Activated B cell treated with CpG ODN at 0.5 μM for 24 hours (primary cell): ENCODE results near the gene CNR2. TPM values are rescaled to one million over a fixed set of nuclear protein-coding genes. Genes with fewer than 3 reads are reported as not detected.

Source experiments
- ATAC-seq: fragments of 200-7000 bp; cut with Tn5 transposase; one replicate; pipeline ENCODE4 v1.10.0; 2021; ENCODE audit warnings: low read depth, mild to moderate bottlenecking, moderate library complexity
- CTCF ChIA-PET: fragments of 350-600 bp; sonication (Branson Sonifier 250); formaldehyde crosslinking; loops from one replicate; lab custom pipeline; 2021; ENCODE audit warnings: antibody characterized with exemption; lab: Charles Lee
- POLR2A ChIA-PET: fragments of 350-600 bp; sonication (Branson Sonifier 250); formaldehyde crosslinking; loops from one replicate; lab custom pipeline; 2021; ENCODE audit warnings: antibody characterized with exemption; lab: Charles Lee
- DNase-seq: peaks from one replicate; pipeline ENCODE4 v3.0.0; 2022
- H3K27ac Mint-ChIP-seq: one replicate; pipeline ENCODE4 v1.8.0; 2020; ENCODE audit warnings: mixed read lengths
- H3K27me3 Mint-ChIP-seq: one replicate; pipeline ENCODE4 v1.8.0; 2021; ENCODE audit warnings: mixed read lengths
- H3K36me3 Mint-ChIP-seq: one replicate; pipeline ENCODE4 v1.8.0; 2021; ENCODE audit warnings: low read depth, mixed read lengths
- H3K4me1 Mint-ChIP-seq: one replicate; pipeline ENCODE4 v1.8.0; 2021; ENCODE audit warnings: mixed read lengths
- H3K4me3 Mint-ChIP-seq: one replicate; pipeline ENCODE4 v1.8.0; 2020; ENCODE audit warnings: mild to moderate bottlenecking, mixed read lengths
- H3K9me3 Mint-ChIP-seq: one replicate; pipeline ENCODE4 v1.8.0; 2020; ENCODE audit warnings: mixed read lengths
- intact Hi-C: fragments of 100-400 bp; cut with micrococcal nuclease; formaldehyde crosslinking; loops from one replicate; pipeline ENCODE4 v1.15.1; 2024
- total RNA-seq: library from RNA; stranded (reverse); gene quantifications from 2 replicates; pipeline ENCODE4 v1.2.3, GENCODE V29; 2022
- TF ChIP-seq, protein P1 (sequence below): fragments of 200-600 bp; IDR thresholded peaks from one replicate; pipeline ENCODE4 v1.8.0; 2022; ENCODE audit warnings: antibody characterized with exemption, mild to moderate bottlenecking

CNR2 gene
- total RNA-seq, 1 donor from 2014 or later, result 51.0 TPM

DNA sequence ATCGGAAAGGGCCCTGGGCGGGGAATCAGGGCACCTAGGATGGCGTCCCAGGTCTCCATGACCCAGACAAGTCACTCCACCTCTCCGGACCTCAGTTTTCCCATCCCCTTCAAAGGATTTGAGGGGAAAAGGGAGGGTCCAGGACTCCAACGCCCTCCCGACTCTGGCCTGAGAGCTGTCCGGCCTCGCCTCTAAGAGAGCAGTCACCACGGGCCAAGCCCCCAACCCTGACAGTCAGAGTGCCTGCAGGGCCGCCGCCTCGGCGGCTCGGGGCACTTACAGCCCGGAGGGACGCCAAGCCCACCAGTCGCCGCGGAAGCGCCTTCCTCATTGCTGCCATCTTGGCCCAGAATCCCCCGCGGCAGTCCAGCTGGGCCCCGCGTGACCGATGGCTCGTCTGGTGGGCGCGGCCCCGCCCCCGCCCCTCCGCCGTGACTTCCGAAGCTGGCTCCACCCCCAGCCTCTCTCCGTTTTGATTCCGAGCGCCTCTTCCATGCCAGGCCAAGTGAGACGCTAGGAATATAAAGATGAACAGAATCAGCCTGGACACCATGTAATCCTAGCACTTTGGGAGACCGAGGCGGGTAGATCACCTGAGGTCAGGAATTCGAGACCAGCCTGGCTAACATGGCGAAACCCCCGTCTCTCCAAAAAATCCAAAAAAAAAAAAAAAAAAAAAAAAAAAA is 87.9 kb downstream of the CNR2 start, which contains the start of gene HMGCL:
Gene HMGCL (minus strand): TSS at position 354 of the 686 bp plus-strand sequence. CDS start 14 bp downstream, at position 340.
- ATAC-seq (peak; percentile 95), DNase-seq (peak; percentile 81)
- TF ChIP-seq, protein P1, sequence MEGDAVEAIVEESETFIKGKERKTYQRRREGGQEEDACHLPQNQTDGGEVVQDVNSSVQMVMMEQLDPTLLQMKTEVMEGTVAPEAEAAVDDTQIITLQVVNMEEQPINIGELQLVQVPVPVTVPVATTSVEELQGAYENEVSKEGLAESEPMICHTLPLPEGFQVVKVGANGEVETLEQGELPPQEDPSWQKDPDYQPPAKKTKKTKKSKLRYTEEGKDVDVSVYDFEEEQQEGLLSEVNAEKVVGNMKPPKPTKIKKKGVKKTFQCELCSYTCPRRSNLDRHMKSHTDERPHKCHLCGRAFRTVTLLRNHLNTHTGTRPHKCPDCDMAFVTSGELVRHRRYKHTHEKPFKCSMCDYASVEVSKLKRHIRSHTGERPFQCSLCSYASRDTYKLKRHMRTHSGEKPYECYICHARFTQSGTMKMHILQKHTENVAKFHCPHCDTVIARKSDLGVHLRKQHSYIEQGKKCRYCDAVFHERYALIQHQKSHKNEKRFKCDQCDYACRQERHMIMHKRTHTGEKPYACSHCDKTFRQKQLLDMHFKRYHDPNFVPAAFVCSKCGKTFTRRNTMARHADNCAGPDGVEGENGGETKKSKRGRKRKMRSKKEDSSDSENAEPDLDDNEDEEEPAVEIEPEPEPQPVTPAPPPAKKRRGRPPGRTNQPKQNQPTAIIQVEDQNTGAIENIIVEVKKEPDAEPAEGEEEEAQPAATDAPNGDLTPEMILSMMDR, result no peak
- POLR2A ChIA-PET, result interaction anchor here (0.6 to 3.8 kb wide), 32 partner anchors 9 to 1514 kb away, joined by 3 to 44 read pairs (median 5); partner anchors contain the start of genes CNR2, GALE, LYPLA2 and PITHD1
- intact Hi-C loops, result loop anchor here (1.0 kb wide), 5 partner anchors 13 to 91 kb away; partner anchors contain the start of genes FUCA1 and GALE
- Mint-ChIP-seq H3K36me3 (peaks cover 8% of the 10 kb centered on the region), H3K9me3 (no peaks in the 10 kb centered on the region), H3K27me3 (no peaks in the 10 kb centered on the region), H3K4me1 (peaks cover 20% of the 10 kb centered on the region), H3K27ac (peak within 1 kb of the TSS; percentile 95), H3K4me3 (peak within 1 kb of the TSS; percentile 96)
- CTCF ChIA-PET, result interaction anchor here (0.6 to 4.9 kb wide), 4 partner anchors 14 to 92 kb away, joined by 3 to 36 read pairs (median 4); no protein-coding TSS in a partner anchor

DNA sequence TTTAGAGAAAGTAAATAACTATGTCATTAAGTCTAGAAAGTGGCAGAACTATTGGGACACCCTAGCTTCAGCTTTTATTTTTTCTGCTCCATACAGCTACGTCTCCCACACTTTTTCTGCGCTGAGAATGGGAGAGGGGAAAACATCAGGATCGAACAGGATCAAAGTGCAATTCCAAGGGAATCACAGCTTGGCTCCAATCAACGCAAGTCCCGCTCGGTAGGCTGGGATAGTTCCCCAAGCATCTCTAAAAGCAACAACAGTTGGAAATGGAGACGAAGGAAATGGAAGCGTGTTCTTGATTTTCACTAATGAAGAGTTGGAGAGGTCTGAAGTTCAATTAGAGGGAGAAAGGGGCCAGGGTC is 88.5 kb downstream of the CNR2 start:
- Mint-ChIP-seq H3K36me3 (peaks cover 9% of the 10 kb centered on the region), H3K27ac (peak overlapping the region; percentile 95), H3K4me1 (peaks cover 20% of the 10 kb centered on the region), H3K4me3 (peak overlapping the region; percentile 96), H3K27me3 (no peaks in the 10 kb centered on the region), H3K9me3 (no peaks in the 10 kb centered on the region)
- TF ChIP-seq, protein P1, result no peak
- CTCF ChIA-PET, result interaction anchor here (0.9 to 4.9 kb wide), 3 partner anchors 14 to 92 kb away, joined by 3 to 36 read pairs (median 6); no protein-coding TSS in a partner anchor
- no peak for DNase-seq
- no peak for ATAC-seq
- intact Hi-C loops, result loop anchor here (1.0 kb wide), 5 partner anchors 13 to 92 kb away; partner anchors contain the start of genes FUCA1 and GALE
- POLR2A ChIA-PET, result interaction anchor here (0.6 to 3.8 kb wide), 19 partner anchors 8 to 135 kb away, joined by 3 to 44 read pairs (median 6); partner anchors contain the start of genes CNR2, GALE, LYPLA2 and PITHD1

DNA sequence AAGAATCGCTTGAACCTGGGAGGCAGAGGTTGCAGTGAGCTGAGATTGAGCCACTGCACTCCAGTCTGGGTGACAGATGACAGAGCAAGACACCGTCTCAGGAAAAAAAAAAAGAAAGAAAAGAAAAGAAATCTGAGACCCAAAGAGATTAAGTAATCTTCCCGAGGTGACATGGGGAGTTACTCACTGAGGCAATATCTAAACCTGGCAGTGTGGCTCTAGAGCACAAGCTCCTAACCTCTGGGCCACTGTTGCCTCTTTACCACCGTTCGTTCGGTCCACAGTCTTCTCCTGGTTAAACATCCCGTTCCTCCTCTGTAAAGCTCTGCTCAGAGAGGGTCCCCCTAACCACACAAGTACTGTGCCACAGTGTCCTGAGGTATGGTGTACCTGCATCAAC is 89.4 kb downstream of the CNR2 start:
- Mint-ChIP-seq H3K27me3 (no peaks in the 10 kb centered on the region), H3K36me3 (peaks cover 9% of the 10 kb centered on the region), H3K9me3 (no peaks in the 10 kb centered on the region), H3K27ac (peak overlapping the region; percentile 12), H3K4me3 (peak overlapping the region; percentile 96), H3K4me1 (peaks cover 20% of the 10 kb centered on the region)
- TF ChIP-seq, protein P1, result no peak
- POLR2A ChIA-PET, result interaction anchor here (1.4 to 3.8 kb wide), 4 partner anchors 12 to 86 kb away, joined by 5 to 44 read pairs (median 35); partner anchors contain the start of genes GALE and LYPLA2
- intact Hi-C loops, result no loop called here
- no peak for ATAC-seq
- no peak for DNase-seq
- CTCF ChIA-PET, result interaction anchor here (4.9 kb wide), 1 partner anchor 13 kb away, joined by 36 read pairs; no protein-coding TSS in a partner anchor

Other genes starting within 250 kb of the CNR2 start
- gene RPL11, start 221.6 kb downstream of the CNR2 start, total RNA-seq, result 1,956 and 2,021 TPM in 2 replicates
- 70.2 and 72.6 TPM in 2 replicates for gene ELOA, start 169.9 kb downstream of the CNR2 start, total RNA-seq
- gene PITHD1, start 134.9 kb downstream of the CNR2 start, total RNA-seq, result 58.7 and 63.3 TPM in 2 replicates
- 75.8 and 81.6 TPM in 2 replicates for gene LYPLA2, start 122.2 kb downstream of the CNR2 start, total RNA-seq
- gene GALE, start 112.6 kb downstream of the CNR2 start, total RNA-seq, result 15.9 and 16.4 TPM in 2 replicates
- gene HMGCL, start 87.9 kb downstream of the CNR2 start, total RNA-seq, result 21.0 and 30.7 TPM in 2 replicates
- gene FUCA1, start 45.1 kb downstream of the CNR2 start, total RNA-seq, result 9.5 and 10.7 TPM in 2 replicates
- gene PNRC2, start 46.5 kb upstream of the CNR2 start, total RNA-seq, result 175 and 184 TPM in 2 replicates
- gene SRSF10, start 67.0 kb upstream of the CNR2 start, total RNA-seq, result 168 and 192 TPM in 2 replicates
- gene MYOM3, start 198.8 kb upstream of the CNR2 start, total RNA-seq, result not detected in 2 replicates
- gene IL22RA1, start 229.8 kb upstream of the CNR2 start, total RNA-seq, result 0.09 TPM in 1 of 2 replicates, not detected in the other